Measurements from ENCODE around the gene AUP1. TPM values are rescaled to one million over a fixed set of nuclear protein-coding genes. Genes with fewer than 3 reads are reported as not detected.

The AUP1 gene
- total RNA-seq, 2 donors from 2014 or later: 85.5 to 113 TPM

GRCh38 chr2:74510272-74510671 is 19.2 kb downstream of the AUP1 start:
- no peak overlapping the region for H3K4me3 ChIP-seq
- peaks cover 8% of the 10 kb centered on the region for H3K36me3 ChIP-seq
- H3K27ac ChIP-seq: no peak overlapping the region
- DNase-seq (ENCODE audit: low spot score): no peak
- no peak for ATAC-seq (ENCODE audit: insufficient number of reproducible peaks, low FRiP score, low read depth)
- no peaks in the 10 kb centered on the region for H3K9me3 ChIP-seq
- no peak for TF ChIP-seq CTCF (IDR thresholded peaks at IDR 0.05)
- H3K4me1 ChIP-seq (ENCODE audit: control insufficient read depth in 1 of 2, low read depth in 2 of 2): peaks cover 17 to 39% of the 10 kb centered on the region in 2 donors
- peaks cover 33% of the 10 kb centered on the region for H3K27me3 ChIP-seq (replicated peaks; ENCODE audit: insufficient read depth)

GRCh38 chr2:74507926-74508520 is 21.5 kb downstream of the AUP1 start:
- TF ChIP-seq CTCF (IDR thresholded peaks at IDR 0.05): no peak
- Histone ChIP-seq H3K9me3 (no peaks in the 10 kb centered on the region), H3K36me3 (peaks cover 16% of the 10 kb centered on the region), H3K4me1 (ENCODE audit: control insufficient read depth in 1 of 2, low read depth in 2 of 2) (peaks cover 11 to 30% of the 10 kb centered on the region in 2 donors), H3K4me3 (peak overlapping the region; percentile 98), H3K27me3 (replicated peaks; ENCODE audit: insufficient read depth) (peaks cover 16% of the 10 kb centered on the region), H3K27ac (peak overlapping the region; percentile 99)
- ATAC-seq (ENCODE audit: insufficient number of reproducible peaks, low FRiP score, low read depth) (no peak), DNase-seq (ENCODE audit: low spot score) (no peak)

GRCh38 chr2:74507145-74507925 is 22.2 kb downstream of the AUP1 start, which contains the start of gene PCGF1:
Gene PCGF1, minus strand, starts transcription at chr2:74507695. Its CDS starts 27 bp downstream, at chr2:74507668.
- H3K4me3 ChIP-seq: peak within 1 kb of the TSS; percentile 98
- H3K27me3 ChIP-seq (replicated peaks; ENCODE audit: insufficient read depth): peaks cover 9% of the 10 kb centered on the region
- H3K4me1 ChIP-seq (ENCODE audit: control insufficient read depth in 1 of 2, low read depth in 2 of 2): peaks cover 11 to 35% of the 10 kb centered on the region in 2 donors
- peaks cover 16% of the 10 kb centered on the region for H3K36me3 ChIP-seq
- peak within 1 kb of the TSS; percentile 99 for H3K27ac ChIP-seq
- TF ChIP-seq CTCF (IDR thresholded peaks at IDR 0.05): peak; percentile 36
- H3K9me3 ChIP-seq: no peaks in the 10 kb centered on the region
- DNase-seq (ENCODE audit: low spot score) (peak; percentile 97), ATAC-seq (ENCODE audit: insufficient number of reproducible peaks, low FRiP score, low read depth) (peak; percentile 99)

GRCh38 chr2:74505448-74506246 is 23.9 kb downstream of the AUP1 start:
- ATAC-seq (ENCODE audit: insufficient number of reproducible peaks, low FRiP score, low read depth) (no peak), DNase-seq (ENCODE audit: low spot score) (no peak)
- Histone ChIP-seq H3K4me1 (ENCODE audit: control insufficient read depth in 1 of 2, low read depth in 2 of 2) (peaks cover 11 to 35% of the 10 kb centered on the region in 2 donors), H3K9me3 (no peaks in the 10 kb centered on the region), H3K27me3 (replicated peaks; ENCODE audit: insufficient read depth) (no peaks in the 10 kb centered on the region), H3K27ac (no peak overlapping the region), H3K4me3 (no peak overlapping the region), H3K36me3 (peaks cover 16% of the 10 kb centered on the region)
- TF ChIP-seq CTCF (IDR thresholded peaks at IDR 0.05): no peak

GRCh38 chr2:74504591-74504990 is 24.9 kb downstream of the AUP1 start:
- DNase-seq (ENCODE audit: low spot score) (no peak), ATAC-seq (ENCODE audit: insufficient number of reproducible peaks, low FRiP score, low read depth) (no peak)
- peaks cover 11 to 39% of the 10 kb centered on the region in 2 donors for H3K4me1 ChIP-seq (ENCODE audit: control insufficient read depth in 1 of 2, low read depth in 2 of 2)
- H3K4me3 ChIP-seq: no peak overlapping the region
- TF ChIP-seq CTCF (IDR thresholded peaks at IDR 0.05): no peak
- no peak overlapping the region for H3K27ac ChIP-seq
- no peaks in the 10 kb centered on the region for H3K9me3 ChIP-seq
- no peaks in the 10 kb centered on the region for H3K27me3 ChIP-seq (replicated peaks; ENCODE audit: insufficient read depth)
- peaks cover 16% of the 10 kb centered on the region for H3K36me3 ChIP-seq
